Neural progenitor cell (in vitro differentiated cells): Measurements from ENCODE around the gene LSM6. TPM values are rescaled to one million over a fixed set of nuclear protein-coding genes. Genes with fewer than 3 reads are reported as not detected.
A peak's percentile ranks its signal among the peaks of the same experiment; 100 is the strongest.

Experiments
- DNase-seq: peaks from one replicate; pipeline ENCODE4 v3.0.0-alpha.2; 2016; ENCODE audit warnings: low spot score
- H2AFZ ChIP-seq: fragments of 200-600 bp; sonication (generic); replicated peaks from 2 replicates; pipeline ENCODE4 v1.6.1; 2016; ENCODE audit warnings: antibody characterized with exemption
- H3F3A ChIP-seq: fragments of 200-600 bp; sonication (generic); 2 replicates; pipeline ENCODE4 v1.6.1; 2016; ENCODE audit warnings: antibody characterized with exemption, low read depth
- H3K27ac ChIP-seq: fragments of 200-600 bp; sonication (generic); 2 replicates; pipeline ENCODE4 v1.5.1; 2016; ENCODE audit warnings: mild to moderate bottlenecking
- H3K27me3 ChIP-seq: fragments of 200-600 bp; sonication (generic); 2 replicates; pipeline ENCODE4 v1.6.1; 2016; ENCODE audit warnings: mild to moderate bottlenecking, moderate library complexity
- H3K36me3 ChIP-seq: fragments of 200-600 bp; sonication (generic); 2 replicates; pipeline ENCODE4 v1.5.1; 2016
- H3K4me1 ChIP-seq: fragments of 200-600 bp; sonication (generic); 2 replicates; pipeline ENCODE4 v1.6.1; 2016; ENCODE audit warnings: mixed run types
- H3K4me2 ChIP-seq: fragments of 200-600 bp; sonication (generic); 2 replicates; pipeline ENCODE4 v1.6.1; 2016
- H3K4me3 ChIP-seq: fragments of 200-600 bp; sonication (generic); 2 replicates; pipeline ENCODE4 v1.5.1; 2016
- H3K79me2 ChIP-seq: fragments of 200-600 bp; sonication (generic); 2 replicates; pipeline ENCODE4 v1.6.1; 2016; ENCODE audit warnings: low read depth
- H3K9ac ChIP-seq: fragments of 200-600 bp; sonication (generic); 2 replicates; pipeline ENCODE4 v1.6.1; 2016
- H3K9me3 ChIP-seq: fragments of 200-600 bp; sonication (generic); 2 replicates; pipeline ENCODE4 v1.5.1; 2016; ENCODE audit warnings: low read depth
- H4K20me1 ChIP-seq: fragments of 200-600 bp; sonication (generic); 2 replicates; pipeline ENCODE4 v1.6.1; 2016; ENCODE audit warnings: low read depth
- H3K27ac Mint-ChIP-seq: 3 replicates; pipeline ENCODE4 v1.8.0; 2021; ENCODE audit warnings: mixed read lengths
- H3K27me3 Mint-ChIP-seq: 2 replicates; pipeline ENCODE4 v1.8.0; 2022; ENCODE audit warnings: low read depth, mild to moderate bottlenecking, inconsistent platforms, moderate library complexity, mixed read lengths; ENCODE audit not compliant: insufficient read depth
- H3K36me3 Mint-ChIP-seq: 3 replicates; pipeline ENCODE4 v1.8.0; 2021; ENCODE audit warnings: mixed read lengths
- H3K4me1 Mint-ChIP-seq: 3 replicates; pipeline ENCODE4 v1.8.0; 2021; ENCODE audit warnings: mixed read lengths
- H3K4me3 Mint-ChIP-seq: 3 replicates; pipeline ENCODE4 v1.8.0; 2021; ENCODE audit warnings: mild to moderate bottlenecking, moderate library complexity, mixed read lengths
- H3K9me3 Mint-ChIP-seq: 3 replicates; pipeline ENCODE4 v1.8.0; 2020; ENCODE audit warnings: mixed read lengths
- EZH2 ChIP-seq: fragments of 200-600 bp; sonication (generic); IDR thresholded peaks from 2 replicates; pipeline ENCODE4 v1.6.1; 2017; ENCODE audit warnings: antibody characterized with exemption, mild to moderate bottlenecking, moderate library complexity
- EZH2phosphoT487 ChIP-seq: fragments of 200-600 bp; sonication (generic); IDR thresholded peaks from 2 replicates; pipeline ENCODE4 v1.6.1; 2017; ENCODE audit warnings: antibody characterized with exemption
- total RNA-seq: library from RNA; depleted of rRNA; stranded (reverse); fragments of >200 nt; gene quantifications from 2 replicates; pipeline ENCODE4 v1.2.3, GENCODE V29; 2015; ENCODE audit warnings: low replicate concordance
- TF ChIP-seq, protein P1 (sequence below): fragments of 200-600 bp; sonication (generic); IDR thresholded peaks from 2 replicates; pipeline ENCODE4 v1.5.1; 2017; ENCODE audit warnings: antibody characterized with exemption, mild to moderate bottlenecking

LSM6 gene
- total RNA-seq, 1 donor from 2014 or later: 227 TPM

DNA sequence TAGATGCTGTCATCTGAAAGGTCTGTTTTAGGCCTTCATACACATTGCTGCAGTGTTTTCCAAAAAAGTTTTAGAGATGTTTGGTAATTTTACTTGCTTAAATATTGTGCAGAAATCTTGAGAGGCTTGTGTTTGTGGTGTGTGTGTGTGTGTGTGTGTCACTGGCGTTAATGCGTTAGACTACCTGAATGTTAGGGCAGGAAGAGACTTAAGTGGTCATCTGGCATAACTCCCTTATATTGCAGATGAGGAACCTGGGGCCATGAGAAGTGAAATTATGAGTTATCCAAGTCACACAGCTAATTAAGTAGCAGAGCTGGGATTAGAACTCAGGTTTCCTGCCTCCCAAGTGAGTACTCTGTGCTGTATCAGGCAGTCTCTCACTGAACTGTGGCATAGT is 1.4 kb downstream of the LSM6 start:
- Histone ChIP-seq H3K27me3 (no peaks in the 10 kb centered on the region), H3K27ac (no peak overlapping the region), H3F3A (no peaks in the 10 kb centered on the region), H2AFZ (no peak overlapping the region), H4K20me1 (peaks cover 54% of the 10 kb centered on the region), H3K9me3 (no peaks in the 10 kb centered on the region), H3K4me2 (peak overlapping the region; percentile 88), H3K4me1 (peaks cover 12% of the 10 kb centered on the region), H3K36me3 (no peaks in the 10 kb centered on the region), H3K4me3 (peak overlapping the region; percentile 74), H3K9ac (peak overlapping the region; percentile 72), H3K79me2 (peaks cover 63% of the 10 kb centered on the region)
- Mint-ChIP-seq H3K9me3 (no peaks in the 10 kb centered on the region), H3K27ac (peak overlapping the region; percentile 18), H3K4me1 (peaks cover 18% of the 10 kb centered on the region), H3K36me3 (no peaks in the 10 kb centered on the region), H3K4me3 (peak overlapping the region; percentile 94), H3K27me3 (no peaks in the 10 kb centered on the region)
- no peak for TF ChIP-seq EZH2phosphoT487
- TF ChIP-seq, protein P1, sequence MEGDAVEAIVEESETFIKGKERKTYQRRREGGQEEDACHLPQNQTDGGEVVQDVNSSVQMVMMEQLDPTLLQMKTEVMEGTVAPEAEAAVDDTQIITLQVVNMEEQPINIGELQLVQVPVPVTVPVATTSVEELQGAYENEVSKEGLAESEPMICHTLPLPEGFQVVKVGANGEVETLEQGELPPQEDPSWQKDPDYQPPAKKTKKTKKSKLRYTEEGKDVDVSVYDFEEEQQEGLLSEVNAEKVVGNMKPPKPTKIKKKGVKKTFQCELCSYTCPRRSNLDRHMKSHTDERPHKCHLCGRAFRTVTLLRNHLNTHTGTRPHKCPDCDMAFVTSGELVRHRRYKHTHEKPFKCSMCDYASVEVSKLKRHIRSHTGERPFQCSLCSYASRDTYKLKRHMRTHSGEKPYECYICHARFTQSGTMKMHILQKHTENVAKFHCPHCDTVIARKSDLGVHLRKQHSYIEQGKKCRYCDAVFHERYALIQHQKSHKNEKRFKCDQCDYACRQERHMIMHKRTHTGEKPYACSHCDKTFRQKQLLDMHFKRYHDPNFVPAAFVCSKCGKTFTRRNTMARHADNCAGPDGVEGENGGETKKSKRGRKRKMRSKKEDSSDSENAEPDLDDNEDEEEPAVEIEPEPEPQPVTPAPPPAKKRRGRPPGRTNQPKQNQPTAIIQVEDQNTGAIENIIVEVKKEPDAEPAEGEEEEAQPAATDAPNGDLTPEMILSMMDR: no peak
- TF ChIP-seq EZH2: no peak
- DNase-seq: no peak

DNA sequence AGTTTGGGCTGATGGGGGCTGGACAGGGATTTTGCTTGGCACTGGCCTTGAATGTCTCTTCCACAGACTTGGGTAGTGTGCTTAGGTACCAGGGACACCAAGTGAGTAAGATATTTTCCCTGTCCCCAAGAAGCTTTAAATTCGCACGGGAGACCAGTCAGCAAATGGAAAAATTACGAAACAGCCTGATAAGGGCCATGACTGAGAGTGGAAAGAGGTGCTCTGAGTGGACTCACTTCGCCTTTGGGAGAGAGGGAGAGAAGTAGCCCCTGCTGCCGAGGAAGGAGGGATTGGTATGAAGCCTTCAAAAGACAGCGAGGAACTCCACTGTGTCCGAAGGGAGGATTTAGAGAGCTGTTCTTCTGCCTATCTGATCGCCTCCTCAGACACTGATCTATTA is 2.6 kb downstream of the LSM6 start:
- Histone ChIP-seq H3K79me2 (peaks cover 74% of the 10 kb centered on the region), H3F3A (no peaks in the 10 kb centered on the region), H3K4me2 (no peak overlapping the region), H3K27me3 (no peaks in the 10 kb centered on the region), H3K9ac (no peak overlapping the region), H3K27ac (no peak overlapping the region), H3K36me3 (no peaks in the 10 kb centered on the region), H4K20me1 (peaks cover 67% of the 10 kb centered on the region), H2AFZ (no peak overlapping the region), H3K9me3 (no peaks in the 10 kb centered on the region), H3K4me1 (peaks cover 12% of the 10 kb centered on the region), H3K4me3 (no peak overlapping the region)
- Mint-ChIP-seq H3K4me1 (peaks cover 18% of the 10 kb centered on the region), H3K36me3 (no peaks in the 10 kb centered on the region), H3K4me3 (no peak overlapping the region), H3K27me3 (no peaks in the 10 kb centered on the region), H3K27ac (no peak overlapping the region), H3K9me3 (no peaks in the 10 kb centered on the region)
- no peak for DNase-seq
- TF ChIP-seq, protein P1: no peak
- no peak for TF ChIP-seq EZH2phosphoT487
- no peak for TF ChIP-seq EZH2

DNA sequence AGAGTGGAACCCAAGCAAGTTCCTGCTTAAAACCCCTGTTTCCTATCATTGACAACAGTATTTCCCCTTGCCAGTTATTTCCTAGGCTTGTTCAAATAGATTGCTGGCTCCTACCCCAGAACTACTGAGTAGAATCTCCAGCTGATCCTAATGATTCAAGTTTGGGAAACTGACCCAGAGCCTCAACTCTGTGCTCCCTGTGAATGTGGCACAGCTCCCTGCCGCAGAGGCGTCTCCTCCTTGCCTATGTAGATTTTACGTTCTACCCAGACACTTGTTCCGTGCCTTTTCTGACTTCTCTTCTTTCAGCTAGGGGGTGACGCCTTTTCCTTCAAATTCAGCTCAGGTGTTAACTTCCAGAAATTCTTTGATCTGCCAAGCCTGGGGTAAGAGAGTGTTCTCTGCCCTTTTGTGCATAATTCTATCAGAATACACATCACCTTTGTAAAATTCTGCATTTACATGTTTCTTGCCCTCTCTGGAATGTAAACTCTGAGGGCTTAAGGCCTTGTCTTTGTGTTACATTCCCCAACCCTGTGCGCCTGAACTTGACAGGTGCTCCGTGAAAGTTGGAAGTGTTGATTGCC is 4.4 kb downstream of the LSM6 start:
- H3K27ac ChIP-seq: no peak overlapping the region
- DNase-seq: no peak
- peaks cover 78% of the 10 kb centered on the region for H3K79me2 ChIP-seq
- no peak overlapping the region for H3K4me3 Mint-ChIP-seq
- no peak overlapping the region for H3K4me2 ChIP-seq
- no peaks in the 10 kb centered on the region for H3K9me3 ChIP-seq
- TF ChIP-seq, protein P1: no peak
- TF ChIP-seq EZH2: no peak
- TF ChIP-seq EZH2phosphoT487: no peak
- no peak overlapping the region for H3K27ac Mint-ChIP-seq
- peaks cover 70% of the 10 kb centered on the region for H4K20me1 ChIP-seq
- no peak overlapping the region for H3K4me3 ChIP-seq
- no peaks in the 10 kb centered on the region for H3K9me3 Mint-ChIP-seq
- H3K36me3 ChIP-seq: no peaks in the 10 kb centered on the region
- peaks cover 12% of the 10 kb centered on the region for H3K4me1 ChIP-seq
- no peak overlapping the region for H2AFZ ChIP-seq
- no peaks in the 10 kb centered on the region for H3K36me3 Mint-ChIP-seq
- no peak overlapping the region for H3K9ac ChIP-seq
- peaks cover 18% of the 10 kb centered on the region for H3K4me1 Mint-ChIP-seq
- no peaks in the 10 kb centered on the region for H3K27me3 ChIP-seq
- no peaks in the 10 kb centered on the region for H3K27me3 Mint-ChIP-seq
- H3F3A ChIP-seq: no peaks in the 10 kb centered on the region
